HG03432 (cell line): ENCODE data around the gene DHCR7.

Experiments used
- ATAC-seq: cut with Tn5 transposase; IDR thresholded peaks from one replicate; pipeline ENCODE4 v1.9.1; 2021; ENCODE audit warnings: mild to moderate bottlenecking, moderate library complexity; ENCODE audit not compliant: unreplicated experiment

Gene DHCR7

DNA sequence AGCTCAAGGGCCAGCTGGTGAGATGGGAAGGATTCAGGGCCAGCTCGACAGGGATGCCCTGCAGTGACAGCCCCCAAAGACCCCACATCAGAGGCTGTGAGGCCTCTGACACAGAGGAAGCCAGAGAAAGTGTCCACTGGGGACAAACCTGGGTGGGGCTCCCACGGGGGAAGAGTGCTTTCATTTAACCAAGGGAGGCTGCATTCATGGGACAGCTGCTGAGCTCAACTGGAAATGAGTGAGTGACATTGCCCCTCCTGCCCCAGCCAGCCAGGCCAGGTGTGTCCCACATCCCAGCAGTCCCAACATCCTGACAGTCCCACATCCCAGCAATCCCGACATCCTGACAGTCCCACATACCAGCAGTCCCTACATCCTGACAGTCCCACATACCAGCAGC is 61.0 kb downstream of the DHCR7 start:
- no peak for ATAC-seq

DNA sequence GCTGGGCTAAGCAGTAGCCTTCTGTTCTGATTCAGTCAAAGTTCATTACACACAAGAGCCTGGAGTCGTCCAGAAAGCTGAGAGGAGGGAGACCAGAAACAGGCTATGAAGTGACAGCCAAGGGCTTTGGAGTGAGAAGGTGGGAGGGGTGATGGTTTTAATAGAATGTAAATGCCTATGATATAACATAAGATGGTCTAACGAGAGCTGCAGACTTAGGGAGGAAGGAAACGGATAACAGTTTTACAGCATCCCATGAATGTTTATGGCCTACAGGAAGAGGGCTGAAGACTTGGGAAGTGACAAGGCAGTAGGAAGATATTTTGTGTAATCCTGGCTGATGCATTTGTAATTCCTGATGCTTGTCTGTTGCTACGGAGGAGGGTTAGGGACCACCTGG is 62.0 kb downstream of the DHCR7 start:
- ATAC-seq, result no peak

DNA sequence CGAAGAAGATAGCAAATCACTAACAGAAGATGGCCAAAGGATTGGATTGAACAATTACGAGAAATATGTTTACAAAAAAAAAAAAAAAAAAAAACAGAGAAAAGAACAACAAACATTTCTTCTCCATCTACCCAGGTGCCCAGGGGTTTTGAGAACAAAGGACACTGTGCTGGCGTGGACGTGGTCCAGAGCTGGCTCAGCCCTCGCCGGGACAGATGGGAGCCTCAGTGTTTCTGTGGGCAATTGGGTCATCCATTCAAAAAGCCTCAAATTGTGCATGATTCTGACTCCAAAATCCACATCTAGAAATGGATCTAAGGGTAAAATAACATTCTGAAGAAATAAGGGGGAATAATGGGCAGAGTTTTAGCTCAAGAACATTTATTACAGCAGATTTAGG is 63.1 kb downstream of the DHCR7 start:
- no peak for ATAC-seq

DNA sequence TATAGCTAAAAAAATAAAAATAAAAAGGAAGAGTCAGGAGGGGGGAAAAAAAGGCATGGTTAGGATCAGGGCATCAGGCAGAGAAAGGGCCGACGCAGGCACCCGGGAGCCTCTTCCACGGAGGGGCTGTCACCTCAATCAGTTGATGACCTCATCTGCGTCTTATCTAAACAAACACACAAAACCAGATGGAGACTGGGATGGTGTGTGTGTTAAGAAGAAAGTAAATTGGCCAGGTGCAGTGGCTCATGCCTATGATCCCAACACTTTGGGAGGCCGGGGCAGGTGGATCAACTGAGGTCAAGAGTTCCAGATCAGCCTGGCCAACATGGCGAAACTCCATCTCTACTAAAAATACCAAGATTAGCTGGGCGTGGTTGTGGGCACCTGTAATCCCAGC is 63.6 kb downstream of the DHCR7 start:
- no peak for ATAC-seq
